HG03280 (cell line): ENCODE data around the gene DAPK1.

ENCODE experiments used
- ATAC-seq: cut with Tn5 transposase; IDR thresholded peaks from one replicate; pipeline ENCODE4 v1.9.1; 2021; ENCODE audit warnings: mild to moderate bottlenecking, moderate library complexity; ENCODE audit not compliant: unreplicated experiment

DAPK1 gene

GRCh38 chr9:87662808-87663528 is 165.3 kb downstream of the DAPK1 start:
- ATAC-seq = no peak

GRCh38 chr9:87663556-87663955 is 165.9 kb downstream of the DAPK1 start:
- no peak for ATAC-seq

GRCh38 chr9:87664153-87665060 is 166.7 kb downstream of the DAPK1 start:
- no peak for ATAC-seq

- no peak for ATAC-seq
These were observed 167.8 kb downstream of the DAPK1 start for GRCh38 chr9:87665505-87665904.

GRCh38 chr9:87667164-87667738 is 169.6 kb downstream of the DAPK1 start:
- no peak for ATAC-seq

- no peak for ATAC-seq
These were observed 170.6 kb downstream of the DAPK1 start for GRCh38 chr9:87668222-87668621.

DNA sequence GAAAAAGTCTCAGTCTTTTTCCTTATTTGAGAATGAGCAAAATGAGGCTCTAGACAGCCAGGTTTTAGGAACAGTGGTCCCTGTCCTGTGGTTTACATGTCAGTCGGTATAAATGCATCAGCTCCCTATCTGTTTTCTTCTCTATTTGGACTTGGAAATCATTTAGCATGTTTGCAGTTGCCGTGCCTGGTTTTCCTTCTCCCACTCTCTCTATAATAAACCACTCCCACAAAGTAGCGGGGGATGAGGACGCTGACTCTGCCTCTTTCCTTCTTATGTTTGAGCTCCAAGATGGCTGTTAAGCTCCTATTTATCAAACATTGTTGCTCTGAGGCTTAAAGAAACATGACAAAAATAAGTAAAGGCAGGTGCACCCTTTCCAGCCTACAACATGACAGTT is 171.1 kb downstream of the DAPK1 start:
- ATAC-seq = no peak

- no peak for ATAC-seq
These were observed 173.1 kb downstream of the DAPK1 start for GRCh38 chr9:87670572-87671264.

DNA sequence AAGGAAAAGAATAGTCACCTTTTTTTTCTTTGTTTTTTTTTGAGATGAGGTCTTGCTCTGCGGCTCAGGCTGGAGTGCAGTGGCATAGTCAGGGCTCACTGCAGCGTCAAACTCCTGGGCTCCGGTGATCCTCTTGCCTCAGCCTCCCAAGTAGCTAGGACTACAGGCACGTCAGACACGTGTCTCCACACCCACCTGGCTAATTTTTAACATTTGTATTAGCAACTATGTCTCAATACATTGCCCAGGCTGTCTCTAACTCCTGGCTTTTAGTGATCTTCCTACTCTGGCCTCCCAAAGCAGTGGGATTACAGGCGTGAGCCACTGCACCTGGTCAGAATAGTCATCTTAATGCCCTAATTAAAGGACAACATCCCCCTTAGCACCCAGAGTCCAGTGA is 173.8 kb downstream of the DAPK1 start:
- no peak for ATAC-seq

- no peak for ATAC-seq
These were observed 174.3 kb downstream of the DAPK1 start for GRCh38 chr9:87671925-87672324.

DNA sequence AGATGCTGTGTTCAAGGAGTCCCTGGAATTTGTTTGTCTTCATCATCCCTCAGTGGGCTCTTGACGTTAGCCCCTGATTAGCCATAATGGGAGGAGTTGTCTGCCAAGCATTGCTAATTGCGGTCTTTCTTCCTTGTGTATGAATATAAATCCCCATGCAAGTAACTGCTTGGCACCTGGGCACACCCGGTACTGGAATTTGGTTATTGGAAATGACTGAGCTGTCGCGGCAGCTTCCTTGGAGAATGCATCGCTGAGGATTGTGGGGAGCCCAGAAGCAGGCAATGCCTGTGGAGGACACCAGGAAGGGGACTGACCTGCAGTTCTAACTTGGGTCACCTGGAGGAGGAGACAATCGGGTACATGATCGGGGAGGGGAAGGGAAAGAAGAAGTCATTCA is 174.9 kb downstream of the DAPK1 start:
- ATAC-seq = no peak

- ATAC-seq = no peak
These were observed 175.9 kb downstream of the DAPK1 start for GRCh38 chr9:87673446-87674120.

- no peak for ATAC-seq
These were observed 177.1 kb downstream of the DAPK1 start for GRCh38 chr9:87674565-87675299.

DNA sequence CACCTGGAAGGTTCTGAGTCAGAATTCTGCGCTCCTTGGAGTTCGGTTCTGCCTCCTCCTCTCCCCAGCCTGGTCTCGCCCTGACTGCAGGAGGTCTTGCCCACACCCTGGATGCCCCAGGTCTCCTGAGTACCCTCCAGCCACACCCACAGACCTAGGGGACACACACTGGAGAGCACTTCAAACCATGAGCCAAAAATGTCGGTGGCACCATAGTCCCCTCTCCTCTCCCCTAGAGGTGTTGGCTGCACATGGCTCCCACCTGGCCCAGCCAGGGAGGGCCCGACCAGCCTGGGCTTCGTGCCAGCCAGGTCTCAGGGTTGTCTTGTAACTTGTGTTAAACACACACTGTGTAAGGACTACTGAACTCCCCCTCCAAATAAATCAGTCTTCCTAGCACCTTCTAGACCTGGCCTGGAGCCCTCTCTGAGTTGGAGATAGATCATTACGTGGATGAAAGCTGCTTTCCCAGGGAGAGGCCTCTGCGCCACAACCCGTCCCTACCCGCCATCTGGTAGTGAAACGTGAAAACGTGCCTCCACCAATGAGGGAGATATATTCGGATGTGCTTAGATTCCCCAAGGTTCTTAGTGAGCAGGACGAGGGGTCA is 178.3 kb downstream of the DAPK1 start:
- ATAC-seq = no peak

DNA sequence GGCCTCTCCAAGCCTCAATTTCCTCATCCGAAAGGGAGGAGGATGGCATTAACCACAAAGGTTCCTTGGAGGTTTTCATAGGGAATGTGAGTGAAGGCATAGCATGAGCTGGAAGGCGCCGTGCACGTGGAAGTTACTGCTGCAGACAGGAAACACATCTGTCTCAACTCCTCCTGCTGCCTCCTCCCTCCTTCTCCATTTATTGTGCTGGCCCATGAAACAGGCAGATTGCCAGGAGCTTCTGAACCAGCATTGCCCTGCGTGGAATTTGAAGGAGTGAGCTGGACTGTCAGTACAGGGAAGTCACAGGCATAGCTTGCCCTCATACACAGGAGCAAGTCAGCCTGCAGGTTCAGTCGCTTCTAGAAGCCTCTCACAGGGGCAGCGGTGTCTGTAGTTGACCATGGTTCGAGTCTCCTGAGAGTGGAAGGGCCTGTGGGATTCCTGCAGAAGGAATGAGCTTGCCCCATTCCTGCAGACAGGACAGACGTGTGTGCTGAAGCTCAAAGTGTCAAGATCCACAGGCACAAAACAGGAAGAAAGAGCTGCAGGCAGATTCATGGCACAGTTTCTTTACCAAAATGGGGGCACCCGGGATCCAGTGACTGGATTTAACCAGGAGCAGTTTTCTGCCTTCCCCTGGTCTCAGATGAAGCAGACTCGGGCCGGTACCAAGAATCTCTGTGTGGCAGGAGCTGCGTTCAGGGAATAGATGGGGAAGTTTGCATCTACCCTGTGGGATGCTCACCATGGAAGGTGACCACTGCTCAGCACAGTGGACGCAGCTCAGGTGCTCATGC is 179.5 kb downstream of the DAPK1 start:
- ATAC-seq = no peak

DNA sequence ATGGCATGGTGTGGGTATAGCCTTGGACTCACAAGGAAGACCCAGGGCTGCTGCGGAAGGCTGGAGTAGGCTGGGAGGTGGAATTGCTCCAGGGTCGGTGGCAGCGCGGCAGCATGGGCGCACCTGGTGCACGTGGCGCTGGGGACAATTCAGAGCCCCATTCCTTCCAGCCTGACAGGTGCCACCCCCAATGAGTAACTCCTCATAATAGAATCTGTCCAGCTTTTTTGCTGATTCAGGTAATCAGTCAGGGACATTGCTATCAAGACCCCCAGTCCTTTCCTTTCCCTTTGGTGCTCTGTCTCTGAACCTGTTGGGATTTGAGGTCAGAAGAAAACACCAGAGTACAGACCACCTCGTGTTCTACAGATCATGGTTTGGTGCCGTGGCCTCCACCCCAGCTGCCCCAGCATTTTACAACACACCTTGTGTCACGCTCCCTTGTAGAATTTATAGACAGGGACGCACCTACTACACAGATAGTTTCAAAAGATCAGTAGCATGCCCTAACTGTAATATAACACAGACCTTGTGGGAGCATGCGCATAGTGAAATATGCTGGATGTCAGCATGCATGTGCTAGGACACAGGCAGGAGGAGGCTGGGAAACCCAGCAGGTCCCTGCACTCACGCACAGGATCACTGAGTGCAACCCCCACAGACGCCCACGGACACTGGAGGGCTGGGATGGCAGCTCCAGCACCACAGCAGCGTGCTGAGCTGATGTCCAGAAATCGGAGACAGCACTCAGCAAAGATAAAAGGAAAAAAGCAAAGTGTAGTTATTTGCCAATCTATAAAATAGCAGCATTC is 180.3 kb downstream of the DAPK1 start:
- no peak for ATAC-seq

DNA sequence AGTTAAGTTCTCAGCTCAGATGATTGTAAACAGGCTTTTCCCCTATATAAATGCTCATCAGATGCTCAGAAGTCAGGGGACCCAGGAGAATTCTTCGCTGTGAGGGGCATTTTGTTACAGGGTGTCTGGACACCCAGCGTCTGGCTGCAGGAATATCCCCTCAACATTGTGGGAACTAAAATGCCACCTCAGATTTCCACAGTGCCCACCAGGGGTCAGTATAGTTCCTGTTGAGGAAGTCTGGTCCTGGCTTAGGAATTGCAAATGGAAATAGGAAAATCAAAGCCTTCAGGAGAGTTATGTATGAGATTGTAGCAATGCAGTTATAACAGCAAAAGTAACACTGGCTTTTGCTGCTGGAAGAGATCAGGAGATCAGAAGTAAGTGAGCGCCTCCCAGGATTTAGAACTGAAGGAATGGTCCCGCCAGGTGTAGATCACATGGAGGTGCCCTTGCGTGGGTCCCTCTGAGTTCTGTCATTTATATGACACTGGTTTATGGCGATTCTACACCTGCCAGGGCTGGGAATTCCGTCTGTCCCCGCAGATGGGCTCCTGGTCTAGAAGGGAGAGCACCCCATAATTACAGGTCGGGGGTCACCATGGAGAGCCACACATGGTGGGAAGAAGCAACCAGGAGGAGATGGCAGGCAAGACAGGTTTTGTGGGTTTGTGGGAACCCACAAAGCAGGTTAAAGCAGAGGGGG is 181.1 kb downstream of the DAPK1 start:
- ATAC-seq = no peak
